Erythroblast (primary cell): ENCODE measurements around the gene COX7A2L.

Experiments
- GATA1 ChIP-seq: IDR thresholded peaks from 2 replicates; pipeline ENCODE4 v1.6.1; 2011; ENCODE audit warnings: low read depth, mild to moderate bottlenecking, control low read depth, low read length, moderate library complexity
- POLR2A ChIP-seq: IDR thresholded peaks from 2 replicates; pipeline ENCODE4 v1.6.1; 2011; ENCODE audit warnings: mild to moderate bottlenecking, low read length

- TF ChIP-seq POLR2A, result no peak
- TF ChIP-seq GATA1, result no peak
Measured at GRCh38 chr2:42321452-42322064, 39.5 kb downstream of the COX7A2L start.
